Panc1 (cell line): ENCODE results near the gene PLCD3.

ENCODE experiments used
- CTCF ChIP-seq: fragments of 450-650 bp; IDR thresholded peaks from 2 replicates; pipeline ENCODE4 v1.5.1; 2017; ENCODE audit warnings: mild to moderate bottlenecking
- POLR2AphosphoS5 ChIP-seq: IDR thresholded peaks from 2 replicates; pipeline ENCODE4 v1.6.1; 2012; ENCODE audit warnings: mild to moderate bottlenecking, low read depth, low read length, moderate library complexity
- REST ChIP-seq, 2 experiments: IDR thresholded peaks; 2 replicates each; pipeline ENCODE4 v1.6.1; 2011 to 2012; ENCODE audit warnings: low read depth in 2 of 2, control low read depth in 1 of 2, low read length in 1 of 2, mild to moderate bottlenecking in 1 of 2, moderate library complexity in 1 of 2; ENCODE audit not compliant: insufficient read depth in 1 of 2
- SIN3A ChIP-seq: IDR thresholded peaks from 2 replicates; pipeline ENCODE4 v1.6.1; 2012; ENCODE audit warnings: low read depth, mild to moderate bottlenecking, low read length, moderate library complexity, borderline replicate concordance; ENCODE audit not compliant: insufficient read depth
- TCF7L2 ChIP-seq: IDR thresholded peaks from 2 replicates; pipeline ENCODE4 v1.6.1; 2011; ENCODE audit warnings: mild to moderate bottlenecking, low read depth, low read length, inconsistent platforms

GRCh38 chr17:45170931-45171337 is 38.6 kb upstream of the PLCD3 start:
- TF ChIP-seq CTCF, result no peak
- no peak for TF ChIP-seq REST (IDR thresholded peaks at IDR 0.05; ENCODE audit: insufficient read depth in 1 of 2, low read depth in 2 of 2, low read length in 1 of 2)
- no peak for TF ChIP-seq SIN3A
- no peak for TF ChIP-seq POLR2AphosphoS5
- no peak for TF ChIP-seq TCF7L2
